Fibroblast of the conjunctiva (primary cell): Measurements from ENCODE around the gene DBF4.
"Not testable (repeated sequence)": the region's sequence is repeated elsewhere in the genome, so short reads cannot be mapped to it uniquely, and the experiment has no call there.

Experiments
- DNase-seq: peaks from one replicate; pipeline ENCODE4 v3.0.0-alpha.2; 2010; ENCODE audit warnings: low read depth

DBF4 gene, protein sequence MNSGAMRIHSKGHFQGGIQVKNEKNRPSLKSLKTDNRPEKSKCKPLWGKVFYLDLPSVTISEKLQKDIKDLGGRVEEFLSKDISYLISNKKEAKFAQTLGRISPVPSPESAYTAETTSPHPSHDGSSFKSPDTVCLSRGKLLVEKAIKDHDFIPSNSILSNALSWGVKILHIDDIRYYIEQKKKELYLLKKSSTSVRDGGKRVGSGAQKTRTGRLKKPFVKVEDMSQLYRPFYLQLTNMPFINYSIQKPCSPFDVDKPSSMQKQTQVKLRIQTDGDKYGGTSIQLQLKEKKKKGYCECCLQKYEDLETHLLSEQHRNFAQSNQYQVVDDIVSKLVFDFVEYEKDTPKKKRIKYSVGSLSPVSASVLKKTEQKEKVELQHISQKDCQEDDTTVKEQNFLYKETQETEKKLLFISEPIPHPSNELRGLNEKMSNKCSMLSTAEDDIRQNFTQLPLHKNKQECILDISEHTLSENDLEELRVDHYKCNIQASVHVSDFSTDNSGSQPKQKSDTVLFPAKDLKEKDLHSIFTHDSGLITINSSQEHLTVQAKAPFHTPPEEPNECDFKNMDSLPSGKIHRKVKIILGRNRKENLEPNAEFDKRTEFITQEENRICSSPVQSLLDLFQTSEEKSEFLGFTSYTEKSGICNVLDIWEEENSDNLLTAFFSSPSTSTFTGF

DNA sequence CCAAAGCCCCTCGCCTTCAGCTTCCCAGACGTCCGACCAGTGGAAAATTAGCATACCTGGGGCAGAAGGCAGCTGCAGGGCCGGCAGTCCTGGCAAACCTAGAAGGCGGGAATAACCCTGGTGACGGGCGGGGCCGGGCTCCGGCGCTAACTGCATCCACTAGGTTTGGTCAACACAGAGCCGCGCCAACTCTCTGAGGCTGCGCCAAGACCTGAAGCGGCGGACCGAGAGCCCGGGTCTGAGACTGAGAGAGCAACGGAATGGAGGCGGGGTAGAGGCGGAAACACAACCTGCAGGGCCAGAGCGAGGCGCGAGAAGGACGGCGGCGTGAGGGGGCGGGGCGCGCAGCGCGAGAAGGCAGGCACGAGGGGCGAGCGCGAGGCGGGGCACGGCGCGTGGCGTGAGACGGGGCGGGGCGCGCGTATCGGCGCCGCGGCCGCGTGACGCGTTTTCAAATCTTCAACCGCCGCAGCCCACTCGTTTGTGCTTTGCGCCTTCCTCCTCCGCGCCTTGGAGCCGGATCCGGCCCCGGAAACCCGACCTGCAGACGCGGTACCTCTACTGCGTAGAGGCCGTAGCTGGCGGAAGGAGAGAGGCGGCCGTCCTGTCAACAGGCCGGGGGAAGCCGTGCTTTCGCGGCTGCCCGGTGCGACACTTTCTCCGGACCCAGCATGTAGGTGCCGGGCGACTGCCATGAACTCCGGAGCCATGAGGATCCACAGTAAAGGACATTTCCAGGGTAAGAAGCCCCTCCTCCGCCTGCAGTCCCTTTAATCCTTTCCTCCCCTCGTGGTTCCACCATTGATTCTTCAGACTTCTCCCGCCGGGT lies at the start of gene DBF4, which contains the start of gene SLC25A40:
TSS of gene DBF4 (plus strand) at position 454 of the 829 bp plus-strand sequence. CDS start at position 694, 240 bp downstream.
TSS of gene SLC25A40 (minus strand) at position 321 of the 829 bp plus-strand sequence. CDS start 17,633 bp downstream, outside the sequence.
- peak; percentile 88 for DNase-seq

DNA sequence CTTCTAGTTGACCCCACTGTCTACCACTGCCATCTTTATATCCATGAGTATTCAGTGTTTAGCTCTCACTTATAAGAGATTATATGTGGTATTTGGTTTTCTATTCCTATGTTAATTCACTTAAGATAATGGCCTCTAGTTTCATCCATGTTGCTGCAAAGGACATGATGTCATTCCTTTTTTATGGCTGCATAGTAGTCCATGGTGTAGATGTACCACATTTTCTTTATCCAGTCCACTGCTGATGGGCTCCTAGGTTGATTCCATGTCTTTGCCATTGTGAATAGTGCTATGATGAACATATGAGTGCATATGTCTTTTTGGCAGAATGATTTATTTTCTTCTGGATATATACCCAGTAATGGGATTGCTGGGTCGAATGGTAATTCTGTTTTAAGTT lies 47.9 kb upstream of the DBF4 start:
- DNase-seq = not testable (repeated sequence)

DNA sequence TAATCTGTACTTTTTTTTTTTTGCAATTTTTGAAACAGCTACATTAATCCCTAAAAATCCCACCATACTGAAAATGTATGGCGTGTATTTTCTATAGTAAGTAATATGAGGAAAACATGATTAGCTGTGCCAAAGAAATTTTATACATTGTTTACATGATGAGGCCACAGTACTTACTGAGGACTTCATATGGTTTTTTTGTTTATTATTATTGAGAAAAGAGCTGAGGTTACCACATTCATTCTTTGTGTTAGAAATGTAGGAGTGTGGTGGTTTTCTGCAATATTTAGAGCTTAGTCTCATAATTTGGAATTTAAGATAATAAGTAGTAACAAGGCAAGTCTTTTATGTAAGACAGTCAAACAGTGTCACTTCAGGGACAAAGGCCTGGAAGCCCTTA lies 45.2 kb upstream of the DBF4 start:
- no peak for DNase-seq

DNA sequence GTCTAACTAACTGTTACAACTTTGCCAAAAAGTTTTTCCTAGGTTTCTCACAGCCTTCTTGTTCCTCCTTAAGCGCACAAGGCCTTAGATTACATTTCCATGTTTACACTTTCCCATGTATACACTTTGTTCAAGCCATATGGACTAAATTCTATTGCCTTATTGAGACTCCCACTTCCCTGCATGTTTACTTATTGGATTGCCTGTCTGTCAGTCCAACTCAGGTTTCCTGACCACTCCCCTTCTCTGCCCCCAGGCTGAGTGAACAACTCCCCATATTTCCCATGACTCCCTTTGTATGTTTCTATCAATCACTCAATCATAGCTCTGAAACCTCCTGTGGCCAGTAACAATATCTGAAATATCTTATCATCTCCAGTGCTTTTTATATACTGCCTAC lies 43.2 kb upstream of the DBF4 start:
- no peak for DNase-seq

DNA sequence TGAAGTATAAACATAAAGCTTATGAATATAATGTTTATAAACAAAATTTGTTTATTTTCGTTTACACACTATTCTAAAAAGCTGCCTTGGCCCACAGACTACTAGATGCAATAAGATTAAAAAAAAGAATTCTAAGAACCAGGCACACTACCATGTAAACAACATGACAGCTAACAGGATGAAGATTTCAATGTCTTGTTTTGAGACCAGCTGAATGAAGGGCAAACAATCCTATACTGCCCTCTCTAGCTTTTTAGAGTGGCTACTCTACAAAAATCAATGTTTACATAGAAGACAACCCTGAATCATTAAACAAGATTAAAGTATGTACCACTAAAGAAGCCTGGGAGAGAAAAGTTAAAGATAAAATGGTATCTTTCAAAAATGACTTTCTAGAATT lies 38.7 kb upstream of the DBF4 start:
- no peak for DNase-seq

DNA sequence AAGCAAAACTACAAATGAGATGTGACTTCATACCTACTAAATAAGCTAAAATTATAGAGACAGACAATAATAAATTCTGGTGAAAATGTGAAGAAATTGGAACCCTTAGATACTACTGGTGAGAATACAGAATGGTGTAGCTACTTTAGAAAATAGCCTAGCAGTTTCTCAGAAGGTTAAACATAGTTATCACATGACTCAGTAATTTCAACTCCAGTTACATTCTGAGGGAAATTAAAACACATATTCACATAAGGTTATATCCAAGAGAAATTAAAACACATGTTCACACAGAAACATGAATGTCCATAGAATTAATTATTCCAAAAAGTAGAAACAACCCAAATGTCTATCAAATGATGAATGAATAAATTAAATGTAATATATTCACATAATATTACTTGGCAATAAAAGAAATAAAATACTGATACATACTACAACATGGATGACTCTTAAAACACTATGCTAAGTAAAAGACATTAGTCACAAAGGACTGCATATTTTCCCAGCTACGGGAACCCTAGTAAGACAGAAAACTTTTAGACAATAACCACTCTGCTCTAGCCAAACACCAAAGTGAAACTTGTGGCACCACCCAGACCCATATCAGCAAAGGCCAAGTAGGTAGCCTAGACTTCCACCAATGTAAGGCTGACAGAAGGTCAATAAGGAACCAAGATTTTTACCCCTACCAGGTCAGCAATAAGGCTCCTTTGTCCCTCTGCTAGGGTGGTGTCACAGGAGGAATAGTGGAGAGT lies 25.3 kb upstream of the DBF4 start:
- no peak for DNase-seq

DNA sequence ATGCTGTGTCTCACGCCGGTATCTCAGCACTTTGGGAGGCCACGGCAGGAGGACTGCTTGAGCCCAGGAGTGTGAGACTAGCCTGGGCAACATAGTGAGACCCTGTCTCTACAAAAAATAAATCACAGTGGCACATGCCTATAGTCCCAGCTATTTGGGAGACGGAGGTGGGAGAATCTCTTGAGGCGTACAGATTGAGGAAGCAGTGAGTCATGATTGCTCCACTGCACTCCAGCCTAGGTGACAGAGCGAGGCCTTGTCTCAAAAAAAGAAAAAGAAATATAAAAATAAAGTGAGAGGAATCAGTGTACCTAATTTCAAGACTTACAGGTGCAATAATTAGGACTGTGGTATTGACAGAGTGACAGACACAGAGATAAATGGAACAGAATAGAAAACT lies 24.0 kb upstream of the DBF4 start:
- DNase-seq = no peak

DNA sequence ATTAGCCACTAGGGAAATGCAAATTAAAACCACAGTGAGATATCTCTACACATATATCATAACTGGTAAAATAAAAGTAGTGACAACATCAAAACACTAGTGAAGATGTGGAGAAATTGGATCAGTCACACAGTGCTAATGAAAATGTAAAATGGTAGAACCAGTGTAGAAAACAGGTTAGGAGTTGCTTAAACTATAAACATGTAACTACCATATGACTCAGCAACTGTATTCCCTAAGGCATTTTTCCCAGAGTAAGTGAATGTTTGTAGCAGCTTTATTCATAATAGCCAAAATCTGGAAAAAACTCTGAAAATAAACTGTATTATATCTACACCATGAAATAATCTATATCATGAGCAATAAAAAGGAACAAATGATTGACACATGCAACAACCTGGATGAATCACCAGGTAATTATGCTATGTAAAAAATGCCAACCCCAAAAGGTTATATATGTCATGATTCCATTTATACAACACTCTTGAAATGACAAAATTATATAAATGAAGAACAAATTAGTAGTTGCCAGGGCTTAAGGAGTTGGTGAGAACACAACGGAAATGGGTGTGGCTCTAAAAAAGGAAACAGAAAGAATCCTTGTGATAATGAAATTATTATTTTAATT lies 22.9 kb upstream of the DBF4 start:
- peak; percentile 6 for DNase-seq

DNA sequence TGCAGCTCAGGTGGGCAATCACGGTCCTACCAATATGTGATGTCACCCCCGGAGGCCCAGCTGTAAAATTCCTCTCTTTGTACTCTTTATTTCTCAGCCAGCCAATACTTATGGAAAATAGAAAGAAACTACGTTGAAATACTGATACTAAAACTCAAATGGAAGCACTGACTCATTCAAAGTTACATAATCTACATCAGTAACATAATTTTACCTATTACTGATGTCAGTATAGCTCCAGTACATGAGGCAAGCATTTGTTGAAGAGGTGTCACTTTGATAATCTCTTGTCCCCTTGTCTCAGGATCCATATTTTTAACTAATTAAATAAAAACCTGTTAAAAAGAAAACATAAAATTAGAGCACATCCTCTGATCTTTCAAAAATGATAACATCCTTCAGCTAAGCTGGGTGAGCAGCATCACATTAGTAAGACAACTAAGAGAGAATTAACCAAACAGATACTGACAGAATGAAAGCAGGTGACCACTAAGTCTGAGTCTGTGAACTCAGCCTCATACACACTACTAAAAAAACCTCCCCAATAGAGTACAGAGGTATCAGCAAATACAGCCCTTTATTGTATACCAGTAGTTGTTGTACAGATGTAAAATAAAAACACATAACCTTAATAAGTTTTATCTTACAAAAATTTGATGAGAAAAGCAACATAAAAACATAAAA lies 17.7 kb upstream of the DBF4 start:
- no peak for DNase-seq

DNA sequence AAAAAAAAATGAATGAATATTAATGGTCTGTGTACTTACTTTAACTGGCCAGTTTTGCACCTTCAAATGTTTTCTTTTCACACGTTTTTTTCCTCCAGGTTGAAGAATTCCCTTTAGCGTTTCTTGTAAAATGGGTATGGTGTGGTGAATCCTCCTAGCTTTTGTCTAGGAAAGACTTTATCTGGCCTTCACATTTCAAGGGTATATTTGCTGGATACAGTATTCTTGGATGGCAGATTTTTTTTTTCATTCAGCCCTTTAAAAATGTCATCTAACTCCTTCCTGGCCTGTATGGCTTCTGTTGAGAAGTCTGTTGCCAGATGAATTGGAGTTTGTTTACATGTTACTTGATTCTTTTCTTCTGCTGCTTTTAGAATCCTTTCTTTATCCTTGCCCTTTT lies 10.2 kb upstream of the DBF4 start:
- DNase-seq = no peak

DNA sequence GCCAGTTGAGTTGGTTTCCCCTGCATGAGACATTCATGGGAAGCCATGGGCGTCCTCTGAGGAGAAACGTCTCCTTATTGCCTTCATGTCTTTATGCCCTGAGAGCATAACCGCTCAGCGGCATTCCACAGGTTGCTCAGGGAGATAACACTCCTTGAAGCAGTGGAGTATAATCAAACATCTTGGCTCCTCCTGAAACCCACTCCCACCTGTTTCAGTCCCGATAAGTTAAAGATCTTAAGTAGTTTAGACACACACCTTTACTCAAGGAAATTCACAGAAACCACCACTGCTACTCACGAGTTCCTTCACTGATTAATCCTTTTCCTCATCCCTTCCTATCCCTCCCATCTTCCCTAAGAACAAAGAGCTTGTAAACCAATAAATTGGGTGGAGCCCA lies 9.8 kb upstream of the DBF4 start:
- DNase-seq = not testable (repeated sequence)

DNA sequence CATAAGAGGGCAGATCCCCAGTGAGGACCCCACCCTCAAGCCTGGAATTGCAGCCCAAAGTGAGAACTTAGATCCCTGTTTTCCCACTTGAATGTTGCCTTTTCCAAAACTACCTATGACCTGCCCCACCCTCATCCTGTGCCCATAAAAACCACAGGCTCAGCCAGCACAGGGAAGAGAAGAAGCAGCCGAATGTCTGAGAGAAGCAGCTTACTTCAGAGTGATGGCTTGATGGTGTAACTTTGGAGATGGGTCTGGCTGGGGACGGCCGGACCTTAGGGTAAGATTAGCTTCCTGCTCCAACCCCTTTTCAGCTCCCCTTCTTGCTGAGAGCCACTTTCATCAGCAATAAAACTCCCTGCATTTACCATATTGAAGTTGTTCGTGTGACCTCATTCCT lies 5.8 kb upstream of the DBF4 start:
- no peak for DNase-seq

DNA sequence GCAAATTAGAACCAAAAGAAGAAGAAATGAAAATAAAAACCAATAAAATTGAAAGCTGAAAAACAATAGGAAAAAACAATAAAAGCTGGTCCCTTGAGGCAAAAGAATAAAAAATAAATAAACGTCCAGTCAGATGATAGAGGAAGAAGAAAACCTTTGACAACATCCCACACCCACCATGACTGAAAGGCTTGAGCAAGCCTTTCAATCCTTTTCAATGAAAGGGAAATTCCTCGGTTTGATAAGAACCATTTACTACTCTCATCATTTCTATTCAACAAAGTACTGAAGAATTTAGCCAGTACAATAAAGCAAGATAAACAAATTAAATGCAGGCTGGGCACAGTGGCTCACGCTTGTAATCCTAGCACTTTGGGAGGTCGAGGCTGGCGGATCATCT lies 3.9 kb upstream of the DBF4 start:
- DNase-seq = no peak

DNA sequence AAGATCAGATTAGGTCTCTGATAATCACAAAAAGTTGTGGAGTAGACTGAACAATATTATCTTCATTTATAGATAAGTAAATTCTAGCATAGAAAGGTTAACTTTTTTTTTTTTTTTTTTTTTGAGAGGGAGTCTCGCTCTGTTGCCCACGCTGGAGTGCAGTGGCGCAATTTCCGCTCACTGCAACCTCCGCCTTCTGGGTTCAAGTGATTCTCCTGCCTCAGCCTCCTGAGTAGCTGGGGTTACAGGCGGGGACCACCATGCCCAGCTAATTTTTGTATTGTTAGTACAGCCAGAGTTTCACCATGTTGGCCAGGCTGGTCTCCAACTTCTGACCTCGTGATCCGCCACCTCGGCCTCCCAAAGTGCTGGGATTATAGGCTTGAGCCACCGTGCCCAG lies 3.0 kb upstream of the DBF4 start:
- DNase-seq = not testable (repeated sequence)

DNA sequence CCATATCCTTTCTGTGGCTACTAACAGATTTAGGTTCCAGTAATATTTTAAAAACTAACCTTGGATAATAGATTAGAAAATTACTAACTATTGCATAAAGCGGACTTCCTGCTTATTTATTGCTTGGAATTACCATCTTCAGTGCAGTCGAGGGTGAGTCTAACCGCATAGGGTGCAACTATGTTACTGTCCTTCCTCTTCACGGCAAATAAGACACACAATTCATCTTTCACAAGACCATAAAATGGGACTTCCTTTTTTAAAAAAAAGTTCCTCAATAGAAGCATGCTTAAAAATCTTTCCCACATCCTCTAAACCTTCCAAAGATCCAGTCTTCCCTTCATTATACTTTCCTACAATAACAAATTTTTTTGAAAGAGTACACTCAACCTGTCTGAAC lies 2.2 kb upstream of the DBF4 start:
- no peak for DNase-seq

DNA sequence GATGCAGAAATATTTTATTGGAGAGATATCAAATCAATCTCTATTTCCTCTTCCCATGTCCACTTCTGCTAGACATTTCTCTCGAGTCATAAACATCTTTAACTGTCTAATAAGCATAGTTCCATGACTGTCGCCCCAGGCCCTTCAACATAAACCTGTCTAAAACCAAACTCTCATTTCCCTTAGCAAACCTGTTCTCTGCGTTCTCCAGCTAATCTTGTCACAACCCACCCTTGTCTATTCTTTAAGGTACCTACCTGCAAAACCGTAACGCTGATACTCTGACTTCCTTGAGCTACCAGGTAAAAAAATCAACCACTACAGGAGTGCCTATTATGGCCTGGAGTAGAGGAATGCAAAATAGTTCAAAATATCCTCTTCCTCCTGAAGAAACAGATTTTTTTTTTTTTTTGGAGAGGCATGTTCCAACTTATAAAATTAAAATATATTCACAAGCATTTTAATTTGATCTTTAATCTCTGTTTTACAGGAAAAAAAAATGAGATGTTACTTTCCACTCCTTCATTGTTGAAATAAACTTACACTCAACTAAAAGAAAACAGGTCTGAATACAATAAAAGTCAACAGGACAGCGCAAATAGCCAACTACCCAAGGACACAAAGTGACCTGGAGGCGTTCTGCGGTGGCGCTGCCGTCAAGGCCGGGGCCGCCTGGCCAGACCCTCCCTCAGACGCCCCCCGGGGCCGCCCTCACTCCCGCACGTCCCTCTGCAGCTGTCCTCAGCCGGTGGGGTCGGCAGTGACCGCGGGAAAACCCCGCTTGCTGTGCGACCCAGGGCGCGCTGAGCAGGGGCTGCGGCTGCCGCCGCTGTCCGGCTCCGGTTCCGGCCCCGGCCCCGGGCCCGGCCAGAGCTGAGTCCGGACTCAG lies 898 bp upstream of the DBF4 start:
- no peak for DNase-seq

DNA sequence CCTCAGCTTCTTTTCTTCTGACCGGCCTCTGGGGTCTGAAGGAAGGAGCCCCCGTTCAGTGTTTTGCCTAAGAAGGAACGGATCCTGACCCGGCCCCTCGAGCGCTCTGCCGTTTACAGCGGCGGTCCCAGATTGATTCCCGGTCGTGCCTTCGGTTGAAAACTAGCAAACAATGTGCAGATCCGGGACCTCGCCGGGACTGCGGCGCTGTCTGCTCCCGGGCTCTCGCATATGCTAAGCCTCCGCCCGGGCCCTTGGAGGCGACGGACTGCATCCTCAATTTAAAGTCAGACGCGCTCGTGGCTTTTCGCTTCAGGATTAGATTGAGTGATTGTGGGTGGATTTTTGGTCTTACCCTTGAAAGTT lies 559 bp downstream of the DBF4 start:
- DNase-seq = peak; percentile 8

DNA sequence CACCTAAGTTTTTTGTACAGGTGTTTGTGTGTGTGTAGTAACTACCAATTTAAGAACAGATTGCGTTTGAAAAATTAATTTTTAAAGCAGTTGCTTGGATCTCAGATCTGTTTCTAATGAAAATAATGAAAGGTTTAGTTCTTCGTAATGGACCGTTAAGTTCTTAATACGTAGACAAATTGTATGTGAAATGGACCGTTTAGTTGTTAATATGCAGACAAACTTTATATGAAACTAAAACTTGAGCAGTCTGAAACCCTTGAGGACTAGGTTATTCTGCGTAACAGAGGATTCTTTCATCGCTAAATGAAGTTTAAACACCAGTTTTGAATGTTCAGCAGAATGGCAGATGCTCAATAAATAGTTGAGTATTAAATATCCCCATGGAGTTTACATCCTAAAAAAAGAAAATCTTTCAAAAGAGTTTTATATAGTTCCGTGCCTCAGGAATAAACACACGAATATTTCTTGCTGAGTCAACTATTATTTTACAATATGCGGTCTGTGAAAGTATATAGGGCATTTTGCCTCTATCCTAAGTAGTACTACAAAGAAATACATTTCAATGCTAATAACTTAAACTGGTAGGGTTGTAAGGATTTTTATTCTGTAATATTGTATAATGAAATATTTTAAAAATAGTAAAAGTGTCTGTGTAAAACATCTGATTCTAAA lies 1.2 kb downstream of the DBF4 start:
- DNase-seq = no peak

DNA sequence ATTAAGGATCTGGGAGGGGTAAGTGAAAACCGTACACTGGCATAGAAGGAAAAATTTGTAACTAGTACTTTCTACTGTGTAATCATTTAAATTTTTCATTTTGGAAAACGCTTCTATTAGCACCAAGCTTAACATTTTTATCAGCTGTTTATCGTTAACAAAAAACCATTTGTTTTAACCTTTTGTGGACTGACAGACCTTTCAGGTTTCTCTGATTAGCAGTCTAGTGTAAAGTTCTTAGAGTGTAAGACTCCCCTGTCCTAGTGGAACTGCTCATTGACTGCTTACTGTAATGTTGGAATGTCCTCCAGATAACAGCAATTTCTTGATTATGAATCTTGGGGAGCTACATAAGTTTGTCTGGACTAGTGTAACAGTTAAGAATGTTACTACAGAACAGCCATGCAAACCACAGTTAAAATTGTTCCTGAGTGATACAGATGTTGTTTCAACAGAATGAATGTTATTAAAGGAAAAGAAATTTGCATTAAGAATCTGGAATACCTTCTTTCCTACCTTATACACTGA lies 2.0 kb downstream of the DBF4 start:
- no peak for DNase-seq
